Measurements from ENCODE around the gene EMP3. TPM values are rescaled to one million over a fixed set of nuclear protein-coding genes. Genes with fewer than 3 reads are reported as not detected.

Gene EMP3
- total RNA-seq, 1 experiment from 2014 or later = 77.3 TPM

GRCh38 chr19:48292798-48293197 is 32.6 kb upstream of the EMP3 start:
- Histone ChIP-seq H3K36me3 (ENCODE audit: insufficient read depth, low read length) (no peaks in the 10 kb centered on the region), H3K9me2 (replicated peaks; ENCODE audit: insufficient read depth, low read length) (no peaks in the 10 kb centered on the region), H3K4me2 (ENCODE audit: low read depth, low read length, poor library complexity, severe bottlenecking) (no peak overlapping the region), H3K27me3 (ENCODE audit: low read length) (no peaks in the 10 kb centered on the region), H3K27ac (ENCODE audit: low read length) (no peak overlapping the region), H3K9me3 (ENCODE audit: low read length) (no peaks in the 10 kb centered on the region), H3K79me2 (ENCODE audit: low read length) (no peaks in the 10 kb centered on the region), H4K20me1 (ENCODE audit: insufficient read depth, low read depth, low read length) (no peaks in the 10 kb centered on the region), H3K9ac (ENCODE audit: low read length) (no peak overlapping the region), H2AFZ (ENCODE audit: low read length) (no peak overlapping the region), H3K4me1 (ENCODE audit: low read length) (peaks cover 3% of the 10 kb centered on the region; the same call in 1 of the 2 replicates), H3K4me3 (ENCODE audit: low read length) (no peak overlapping the region)
- no peak for DNase-seq

- no peak overlapping the region for H3K27ac ChIP-seq (ENCODE audit: low read length)
- H3K9me2 ChIP-seq (replicated peaks; ENCODE audit: insufficient read depth, low read length) = no peaks in the 10 kb centered on the region
- no peak overlapping the region for H3K4me2 ChIP-seq (ENCODE audit: low read depth, low read length, poor library complexity, severe bottlenecking)
- H3K4me1 ChIP-seq (ENCODE audit: low read length) = peaks cover 3% of the 10 kb centered on the region; the same call in 1 of the 2 replicates
- H4K20me1 ChIP-seq (ENCODE audit: insufficient read depth, low read depth, low read length) = no peaks in the 10 kb centered on the region
- no peak overlapping the region for H2AFZ ChIP-seq (ENCODE audit: low read length)
- DNase-seq = no peak
- no peaks in the 10 kb centered on the region for H3K36me3 ChIP-seq (ENCODE audit: insufficient read depth, low read length)
- H3K27me3 ChIP-seq (ENCODE audit: low read length) = no peaks in the 10 kb centered on the region
- no peaks in the 10 kb centered on the region for H3K9me3 ChIP-seq (ENCODE audit: low read length)
- no peaks in the 10 kb centered on the region for H3K79me2 ChIP-seq (ENCODE audit: low read length)
- H3K4me3 ChIP-seq (ENCODE audit: low read length) = no peak overlapping the region
- no peak overlapping the region for H3K9ac ChIP-seq (ENCODE audit: low read length)
These were observed 29.9 kb upstream of the EMP3 start for GRCh38 chr19:48295458-48295857.

- H2AFZ ChIP-seq (ENCODE audit: low read length) = no peak overlapping the region
- no peak for DNase-seq
- no peak overlapping the region for H3K4me2 ChIP-seq (ENCODE audit: low read depth, low read length, poor library complexity, severe bottlenecking)
- H3K27me3 ChIP-seq (ENCODE audit: low read length) = no peaks in the 10 kb centered on the region
- no peaks in the 10 kb centered on the region for H3K4me1 ChIP-seq (ENCODE audit: low read length)
- no peaks in the 10 kb centered on the region for H3K79me2 ChIP-seq (ENCODE audit: low read length)
- H4K20me1 ChIP-seq (ENCODE audit: insufficient read depth, low read depth, low read length) = no peaks in the 10 kb centered on the region
- no peak overlapping the region for H3K4me3 ChIP-seq (ENCODE audit: low read length)
- no peaks in the 10 kb centered on the region for H3K9me2 ChIP-seq (replicated peaks; ENCODE audit: insufficient read depth, low read length)
- no peak overlapping the region for H3K27ac ChIP-seq (ENCODE audit: low read length)
- no peaks in the 10 kb centered on the region for H3K9me3 ChIP-seq (ENCODE audit: low read length)
- H3K36me3 ChIP-seq (ENCODE audit: insufficient read depth, low read length) = no peaks in the 10 kb centered on the region
- no peak overlapping the region for H3K9ac ChIP-seq (ENCODE audit: low read length)
These were observed 28.2 kb upstream of the EMP3 start for GRCh38 chr19:48296963-48297734.

GRCh38 chr19:48297975-48298374 is 27.4 kb upstream of the EMP3 start:
- no peaks in the 10 kb centered on the region for H4K20me1 ChIP-seq (ENCODE audit: insufficient read depth, low read depth, low read length)
- H3K79me2 ChIP-seq (ENCODE audit: low read length) = no peaks in the 10 kb centered on the region
- no peaks in the 10 kb centered on the region for H3K36me3 ChIP-seq (ENCODE audit: insufficient read depth, low read length)
- no peak for DNase-seq
- no peak overlapping the region for H3K4me3 ChIP-seq (ENCODE audit: low read length)
- no peak overlapping the region for H3K9ac ChIP-seq (ENCODE audit: low read length)
- no peaks in the 10 kb centered on the region for H3K9me2 ChIP-seq (replicated peaks; ENCODE audit: insufficient read depth, low read length)
- H3K4me1 ChIP-seq (ENCODE audit: low read length) = no peaks in the 10 kb centered on the region
- H3K4me2 ChIP-seq (ENCODE audit: low read depth, low read length, poor library complexity, severe bottlenecking) = no peak overlapping the region
- H2AFZ ChIP-seq (ENCODE audit: low read length) = no peak overlapping the region
- H3K9me3 ChIP-seq (ENCODE audit: low read length) = no peaks in the 10 kb centered on the region
- no peaks in the 10 kb centered on the region for H3K27me3 ChIP-seq (ENCODE audit: low read length)
- no peak overlapping the region for H3K27ac ChIP-seq (ENCODE audit: low read length)

- Histone ChIP-seq H3K9me2 (replicated peaks; ENCODE audit: insufficient read depth, low read length) (no peaks in the 10 kb centered on the region), H3K79me2 (ENCODE audit: low read length) (no peaks in the 10 kb centered on the region), H3K4me3 (ENCODE audit: low read length) (no peak overlapping the region), H3K4me1 (ENCODE audit: low read length) (no peaks in the 10 kb centered on the region), H3K9ac (ENCODE audit: low read length) (no peak overlapping the region), H3K4me2 (ENCODE audit: low read depth, low read length, poor library complexity, severe bottlenecking) (no peak overlapping the region), H4K20me1 (ENCODE audit: insufficient read depth, low read depth, low read length) (no peaks in the 10 kb centered on the region), H3K27me3 (ENCODE audit: low read length) (no peaks in the 10 kb centered on the region), H2AFZ (ENCODE audit: low read length) (no peak overlapping the region), H3K9me3 (ENCODE audit: low read length) (no peaks in the 10 kb centered on the region), H3K27ac (ENCODE audit: low read length) (no peak overlapping the region), H3K36me3 (ENCODE audit: insufficient read depth, low read length) (no peaks in the 10 kb centered on the region)
- no peak for DNase-seq
These were observed 23.3 kb upstream of the EMP3 start for GRCh38 chr19:48301886-48302599.

GRCh38 chr19:48302600-48302959 is 22.8 kb upstream of the EMP3 start:
- no peak overlapping the region for H3K4me3 ChIP-seq (ENCODE audit: low read length)
- no peaks in the 10 kb centered on the region for H3K4me1 ChIP-seq (ENCODE audit: low read length)
- H3K27me3 ChIP-seq (ENCODE audit: low read length) = no peaks in the 10 kb centered on the region
- no peaks in the 10 kb centered on the region for H3K9me3 ChIP-seq (ENCODE audit: low read length)
- no peak overlapping the region for H3K9ac ChIP-seq (ENCODE audit: low read length)
- no peak overlapping the region for H3K27ac ChIP-seq (ENCODE audit: low read length)
- no peak for DNase-seq
- H3K9me2 ChIP-seq (replicated peaks; ENCODE audit: insufficient read depth, low read length) = no peaks in the 10 kb centered on the region
- no peak overlapping the region for H3K4me2 ChIP-seq (ENCODE audit: low read depth, low read length, poor library complexity, severe bottlenecking)
- H3K79me2 ChIP-seq (ENCODE audit: low read length) = no peaks in the 10 kb centered on the region
- H3K36me3 ChIP-seq (ENCODE audit: insufficient read depth, low read length) = no peaks in the 10 kb centered on the region
- no peaks in the 10 kb centered on the region for H4K20me1 ChIP-seq (ENCODE audit: insufficient read depth, low read depth, low read length)
- H2AFZ ChIP-seq (ENCODE audit: low read length) = no peak overlapping the region

GRCh38 chr19:48303367-48303766 is 22.0 kb upstream of the EMP3 start:
- Histone ChIP-seq H3K27ac (ENCODE audit: low read length) (no peak overlapping the region), H2AFZ (ENCODE audit: low read length) (no peak overlapping the region), H3K9me3 (ENCODE audit: low read length) (no peaks in the 10 kb centered on the region), H3K9me2 (replicated peaks; ENCODE audit: insufficient read depth, low read length) (no peaks in the 10 kb centered on the region), H3K27me3 (ENCODE audit: low read length) (no peaks in the 10 kb centered on the region), H3K36me3 (ENCODE audit: insufficient read depth, low read length) (no peaks in the 10 kb centered on the region), H3K4me2 (ENCODE audit: low read depth, low read length, poor library complexity, severe bottlenecking) (no peak overlapping the region), H3K79me2 (ENCODE audit: low read length) (no peaks in the 10 kb centered on the region), H4K20me1 (ENCODE audit: insufficient read depth, low read depth, low read length) (no peaks in the 10 kb centered on the region), H3K9ac (ENCODE audit: low read length) (no peak overlapping the region), H3K4me3 (ENCODE audit: low read length) (no peak overlapping the region), H3K4me1 (ENCODE audit: low read length) (peaks cover 3% of the 10 kb centered on the region)
- DNase-seq = no peak

- Histone ChIP-seq H4K20me1 (ENCODE audit: insufficient read depth, low read depth, low read length) (no peaks in the 10 kb centered on the region), H3K27ac (ENCODE audit: low read length) (no peak overlapping the region), H2AFZ (ENCODE audit: low read length) (no peak overlapping the region), H3K9me2 (replicated peaks; ENCODE audit: insufficient read depth, low read length) (no peaks in the 10 kb centered on the region), H3K27me3 (ENCODE audit: low read length) (no peaks in the 10 kb centered on the region), H3K4me1 (ENCODE audit: low read length) (peaks cover 8% of the 10 kb centered on the region), H3K9ac (ENCODE audit: low read length) (no peak overlapping the region), H3K4me2 (ENCODE audit: low read depth, low read length, poor library complexity, severe bottlenecking) (no peak overlapping the region), H3K79me2 (ENCODE audit: low read length) (no peaks in the 10 kb centered on the region), H3K36me3 (ENCODE audit: insufficient read depth, low read length) (no peaks in the 10 kb centered on the region), H3K9me3 (ENCODE audit: low read length) (no peaks in the 10 kb centered on the region), H3K4me3 (ENCODE audit: low read length) (no peak overlapping the region)
- DNase-seq = no peak
These were observed 21.5 kb upstream of the EMP3 start for GRCh38 chr19:48303866-48304265.
